Trophoblast cell (in vitro differentiated cells and primary cell): Measurements from ENCODE around the gene NEGR1.

Experiments
- DNase-seq, 2 donors: peaks; one replicate each; pipeline ENCODE4 v3.0.0-alpha.2; 2016
- H2AFZ ChIP-seq: 2 replicates; pipeline ENCODE4 v1.6.1; 2013; ENCODE audit warnings: low read length, moderate library complexity, mild to moderate bottlenecking; ENCODE audit not compliant: insufficient read depth, poor library complexity
- H2AK5ac ChIP-seq: 2 replicates; pipeline ENCODE4 v1.6.1; 2013; ENCODE audit warnings: mild to moderate bottlenecking, low read length
- H2BK120ac ChIP-seq: 2 replicates; pipeline ENCODE4 v1.6.1; 2013; ENCODE audit warnings: low read length, mild to moderate bottlenecking, moderate library complexity; ENCODE audit not compliant: insufficient read depth, poor library complexity
- H2BK12ac ChIP-seq: 2 replicates; pipeline ENCODE4 v1.6.1; 2013; ENCODE audit warnings: mild to moderate bottlenecking, low read length, moderate library complexity
- H2BK5ac ChIP-seq: 2 replicates; pipeline ENCODE4 v1.6.1; 2013; ENCODE audit warnings: low read length, low read depth, moderate library complexity, mild to moderate bottlenecking; ENCODE audit not compliant: poor library complexity
- H3K14ac ChIP-seq: 2 replicates; pipeline ENCODE4 v1.6.1; 2013; ENCODE audit warnings: mild to moderate bottlenecking, low read length
- H3K18ac ChIP-seq: 2 replicates; pipeline ENCODE4 v1.6.1; 2013; ENCODE audit warnings: mild to moderate bottlenecking, low read length
- H3K23ac ChIP-seq: 2 replicates; pipeline ENCODE4 v1.6.1; 2013; ENCODE audit warnings: low read length
- H3K27ac ChIP-seq: 2 replicates; pipeline ENCODE4 v1.5.1; 2013; ENCODE audit warnings: low read depth, mild to moderate bottlenecking, inconsistent platforms, low read length, moderate library complexity
- H3K27me3 ChIP-seq: 2 replicates; pipeline ENCODE4 v1.6.1; 2013; ENCODE audit warnings: inconsistent platforms, mild to moderate bottlenecking, low read length, moderate library complexity; ENCODE audit not compliant: insufficient read depth
- H3K36me3 ChIP-seq, 2 experiments: 1 replicate in 1 of 2; 2 replicates in 1 of 2; pipeline ENCODE4 v1.6.1; 2013; ENCODE audit warnings: low read length in 2 of 2, mild to moderate bottlenecking in 2 of 2, moderate library complexity in 1 of 2; ENCODE audit not compliant: insufficient read depth in 2 of 2, control insufficient read depth in 1 of 2
- H3K4ac ChIP-seq: 2 replicates; pipeline ENCODE4 v1.6.1; 2013; ENCODE audit warnings: low read depth, mild to moderate bottlenecking, low read length, moderate library complexity
- H3K4me1 ChIP-seq, 2 experiments: 1 replicate in 1 of 2; 2 replicates in 1 of 2; pipeline ENCODE4 v1.6.1; 2013; ENCODE audit warnings: low read length in 2 of 2, mild to moderate bottlenecking in 2 of 2, moderate library complexity in 1 of 2; ENCODE audit not compliant: insufficient read depth in 2 of 2, control insufficient read depth in 1 of 2
- H3K4me2 ChIP-seq: 2 replicates; pipeline ENCODE4 v1.6.1; 2013; ENCODE audit warnings: inconsistent platforms, mild to moderate bottlenecking, low read length, moderate library complexity
- H3K4me3 ChIP-seq: 2 replicates; pipeline ENCODE4 v1.5.1; 2013; ENCODE audit warnings: mild to moderate bottlenecking, low read depth, low read length, inconsistent platforms
- H3K79me1 ChIP-seq: one replicate; pipeline ENCODE4 v1.6.1; 2013; ENCODE audit warnings: low read length
- H3K79me2 ChIP-seq: 2 replicates; pipeline ENCODE4 v1.6.1; 2013; ENCODE audit warnings: low read length, mild to moderate bottlenecking; ENCODE audit not compliant: control insufficient read depth, insufficient read depth, poor library complexity
- H3K9ac ChIP-seq: 2 replicates; pipeline ENCODE4 v1.6.1; 2013; ENCODE audit warnings: mild to moderate bottlenecking, low read length
- H3K9me3 ChIP-seq: 2 replicates; pipeline ENCODE4 v1.6.1; 2013; ENCODE audit warnings: low read depth, mild to moderate bottlenecking, control low read depth, inconsistent platforms, low read length; ENCODE audit not compliant: insufficient read depth
- H4K12ac ChIP-seq: 2 replicates; pipeline ENCODE4 v1.6.1; 2013; ENCODE audit warnings: low read depth, mild to moderate bottlenecking, low read length, moderate library complexity
- H4K8ac ChIP-seq: 2 replicates; pipeline ENCODE4 v1.6.1; 2013; ENCODE audit warnings: low read depth, mild to moderate bottlenecking, low read length, moderate library complexity
- H4K91ac ChIP-seq: one replicate; pipeline ENCODE4 v1.6.1; 2013; ENCODE audit warnings: low read depth, mild to moderate bottlenecking, low read length, moderate library complexity
- WGBS: extraction: QIAGEN DNeasy Blood & Tissue Kit; methylation state at CpG from one replicate; pipeline ENCODE4 v1.1.7; 2013; ENCODE audit warnings: missing lambda C conversion rate; ENCODE audit not compliant: insufficient read length, insufficient coverage; ENCODE audit errors: extremely low coverage; 5-methylcytosine and 5-hydroxymethylcytosine counted together

Gene NEGR1

GRCh38 chr1:71774705-71775104 is 507.6 kb downstream of the NEGR1 start:
- H3K36me3 ChIP-seq = no peaks in the 10 kb centered on the region
- no peak overlapping the region for H2BK120ac ChIP-seq
- no peak overlapping the region for H2BK5ac ChIP-seq
- H4K8ac ChIP-seq = no peak overlapping the region
- no peak overlapping the region for H3K14ac ChIP-seq
- H2AFZ ChIP-seq = no peak overlapping the region
- H4K91ac ChIP-seq = no peak overlapping the region
- no peaks in the 10 kb centered on the region for H3K9me3 ChIP-seq
- no peaks in the 10 kb centered on the region for H3K27me3 ChIP-seq
- no peaks in the 10 kb centered on the region for H3K4me1 ChIP-seq
- H3K9ac ChIP-seq = no peak overlapping the region
- no peaks in the 10 kb centered on the region for H3K79me2 ChIP-seq
- H4K12ac ChIP-seq = no peak overlapping the region
- no peaks in the 10 kb centered on the region for H3K79me1 ChIP-seq
- no peak overlapping the region for H3K4ac ChIP-seq
- H2AK5ac ChIP-seq = no peak overlapping the region
- no peak overlapping the region for H3K18ac ChIP-seq
- H3K4me3 ChIP-seq = no peak overlapping the region
- H2BK12ac ChIP-seq = no peak overlapping the region
- no CpG with 5 or more reads among the region's 1 CpG for WGBS
- no peak for DNase-seq
- H3K27ac ChIP-seq = no peak overlapping the region
- H3K23ac ChIP-seq = no peak overlapping the region
- no peak overlapping the region for H3K4me2 ChIP-seq

DNA sequence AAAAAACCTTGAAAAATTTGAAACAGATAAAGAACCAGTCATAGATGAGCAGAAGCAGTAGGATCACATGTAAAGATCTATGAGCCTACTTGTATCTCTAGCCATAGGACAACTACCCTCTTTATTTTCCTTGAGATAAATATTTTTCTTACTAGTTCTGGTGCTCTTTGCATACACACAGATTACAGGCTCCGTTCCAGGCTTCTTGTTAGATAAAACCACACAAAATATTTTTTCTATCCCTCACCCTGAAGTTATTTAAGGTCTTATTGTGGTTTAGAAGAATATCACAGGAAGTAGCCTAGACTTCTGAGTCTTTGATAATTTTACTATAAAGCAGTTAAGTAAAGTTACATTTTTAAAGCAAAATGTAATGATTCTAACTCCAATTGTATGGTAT is 512.2 kb downstream of the NEGR1 start:
- Histone ChIP-seq H2BK5ac (no peak overlapping the region), H2AFZ (no peak overlapping the region), H3K23ac (no peak overlapping the region), H3K18ac (no peak overlapping the region), H3K79me2 (peaks cover 2% of the 10 kb centered on the region), H3K14ac (no peak overlapping the region), H3K4me1 (no peaks in the 10 kb centered on the region), H3K4ac (no peak overlapping the region), H4K8ac (no peak overlapping the region), H3K27me3 (no peaks in the 10 kb centered on the region), H3K79me1 (no peaks in the 10 kb centered on the region), H2BK12ac (no peak overlapping the region), H3K4me3 (no peak overlapping the region), H2BK120ac (no peak overlapping the region), H3K36me3 (no peaks in the 10 kb centered on the region), H3K27ac (no peak overlapping the region), H3K4me2 (no peak overlapping the region), H3K9me3 (no peaks in the 10 kb centered on the region), H3K9ac (no peak overlapping the region), H2AK5ac (no peak overlapping the region), H4K91ac (no peak overlapping the region), H4K12ac (no peak overlapping the region)
- DNase-seq = no peak
- WGBS = no CpG with 5 or more reads among the region's 1 CpG

- Histone ChIP-seq H3K4me3 (no peak overlapping the region), H2BK5ac (no peak overlapping the region), H3K27me3 (no peaks in the 10 kb centered on the region), H2BK120ac (no peak overlapping the region), H4K91ac (no peak overlapping the region), H3K79me2 (peaks cover 2% of the 10 kb centered on the region), H2AK5ac (no peak overlapping the region), H4K8ac (no peak overlapping the region), H2AFZ (no peak overlapping the region), H3K9ac (no peak overlapping the region), H4K12ac (no peak overlapping the region), H3K4me1 (no peaks in the 10 kb centered on the region), H2BK12ac (no peak overlapping the region), H3K36me3 (no peaks in the 10 kb centered on the region), H3K18ac (no peak overlapping the region), H3K23ac (no peak overlapping the region), H3K27ac (no peak overlapping the region), H3K14ac (no peak overlapping the region), H3K9me3 (no peaks in the 10 kb centered on the region), H3K4ac (no peak overlapping the region), H3K79me1 (no peaks in the 10 kb centered on the region), H3K4me2 (no peak overlapping the region)
- DNase-seq = no peak
- WGBS = no CpG with 5 or more reads among the region's 4 CpGs
Observed at GRCh38 chr1:71766748-71767147, 515.6 kb downstream of the NEGR1 start.

GRCh38 chr1:71762514-71763255 is 519.7 kb downstream of the NEGR1 start:
- Histone ChIP-seq H4K8ac (no peak overlapping the region), H3K79me2 (peaks cover under 1% of the 10 kb centered on the region), H3K4me3 (no peak overlapping the region), H3K4ac (no peak overlapping the region), H3K4me2 (no peak overlapping the region), H2AK5ac (no peak overlapping the region), H3K9me3 (no peaks in the 10 kb centered on the region), H3K27me3 (no peaks in the 10 kb centered on the region), H3K18ac (no peak overlapping the region), H3K79me1 (no peaks in the 10 kb centered on the region), H3K36me3 (no peaks in the 10 kb centered on the region), H3K9ac (no peak overlapping the region), H3K4me1 (no peaks in the 10 kb centered on the region), H2BK5ac (no peak overlapping the region), H2BK120ac (no peak overlapping the region), H4K91ac (no peak overlapping the region), H3K14ac (no peak overlapping the region), H3K23ac (no peak overlapping the region), H2AFZ (no peak overlapping the region), H2BK12ac (no peak overlapping the region), H4K12ac (no peak overlapping the region), H3K27ac (no peak overlapping the region)
- no peak for DNase-seq
- no CpG with 5 or more reads among the region's 1 CpG for WGBS
